LNCaP clone FGC (cell line): Measurements from ENCODE around the gene PALM3.
A peak's percentile ranks its signal among the peaks of the same experiment; 100 is the strongest.

Source experiments
- DNase-seq: peaks from one replicate; pipeline ENCODE4 v3.0.0-alpha.2; 2011; ENCODE audit warnings: low read depth
- H3K4me3 ChIP-seq: 2 replicates; pipeline ENCODE4 v1.5.1; 2011; ENCODE audit warnings: mild to moderate bottlenecking, low read depth, low read length, control low read depth
- TF ChIP-seq, protein P1 (sequence below): IDR thresholded peaks from 2 replicates; pipeline ENCODE4 v1.5.1; 2012; ENCODE audit warnings: mild to moderate bottlenecking; ENCODE audit not compliant: control insufficient read depth, insufficient read depth; ENCODE audit errors: extremely low read depth

Gene PALM3

GRCh38 chr19:14089412-14089661 is 27.5 kb upstream of the PALM3 start:
- DNase-seq, result no peak
- TF ChIP-seq, protein P1, sequence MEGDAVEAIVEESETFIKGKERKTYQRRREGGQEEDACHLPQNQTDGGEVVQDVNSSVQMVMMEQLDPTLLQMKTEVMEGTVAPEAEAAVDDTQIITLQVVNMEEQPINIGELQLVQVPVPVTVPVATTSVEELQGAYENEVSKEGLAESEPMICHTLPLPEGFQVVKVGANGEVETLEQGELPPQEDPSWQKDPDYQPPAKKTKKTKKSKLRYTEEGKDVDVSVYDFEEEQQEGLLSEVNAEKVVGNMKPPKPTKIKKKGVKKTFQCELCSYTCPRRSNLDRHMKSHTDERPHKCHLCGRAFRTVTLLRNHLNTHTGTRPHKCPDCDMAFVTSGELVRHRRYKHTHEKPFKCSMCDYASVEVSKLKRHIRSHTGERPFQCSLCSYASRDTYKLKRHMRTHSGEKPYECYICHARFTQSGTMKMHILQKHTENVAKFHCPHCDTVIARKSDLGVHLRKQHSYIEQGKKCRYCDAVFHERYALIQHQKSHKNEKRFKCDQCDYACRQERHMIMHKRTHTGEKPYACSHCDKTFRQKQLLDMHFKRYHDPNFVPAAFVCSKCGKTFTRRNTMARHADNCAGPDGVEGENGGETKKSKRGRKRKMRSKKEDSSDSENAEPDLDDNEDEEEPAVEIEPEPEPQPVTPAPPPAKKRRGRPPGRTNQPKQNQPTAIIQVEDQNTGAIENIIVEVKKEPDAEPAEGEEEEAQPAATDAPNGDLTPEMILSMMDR, result no peak

DNA sequence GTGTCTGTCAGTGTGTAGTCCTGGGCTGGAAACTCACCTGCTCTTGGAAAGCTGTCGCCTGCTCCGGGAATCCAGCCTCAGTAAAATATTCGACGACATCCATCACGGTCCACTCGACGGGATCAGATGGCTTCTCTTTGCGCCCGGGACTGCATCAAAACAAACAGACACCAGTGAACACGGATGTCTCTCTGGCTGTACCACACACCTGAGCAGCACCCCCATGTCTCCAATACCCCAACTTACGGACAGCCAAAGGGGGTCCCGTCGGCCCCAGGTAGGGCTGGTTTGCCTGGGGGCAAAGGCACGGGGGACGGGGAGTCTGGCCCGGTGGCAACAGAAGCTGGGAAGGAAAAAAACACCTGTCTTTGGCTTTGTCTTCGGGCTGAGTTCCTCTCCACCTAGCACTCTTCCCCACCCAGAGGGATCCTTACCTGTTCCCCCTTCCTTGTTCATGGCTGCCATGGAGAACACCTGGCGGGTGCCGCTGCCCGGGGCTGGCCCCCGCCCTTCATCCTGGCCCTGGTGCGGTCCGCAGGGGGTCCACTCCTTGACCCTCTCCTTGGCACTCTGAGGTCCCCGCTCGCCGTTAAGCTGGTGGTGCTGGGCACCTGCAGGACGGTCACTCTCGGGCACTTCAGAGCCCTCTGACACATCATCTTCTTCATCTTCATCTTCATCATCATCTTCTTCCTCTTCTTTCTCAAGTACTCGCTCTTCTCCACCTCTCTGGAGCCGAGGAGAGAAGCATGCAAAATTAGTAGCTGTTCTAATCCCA is 26.9 kb upstream of the PALM3 start:
- peak overlapping the region; percentile 49 for H3K4me3 ChIP-seq
- DNase-seq, result no peak
- TF ChIP-seq, protein P1, result no peak

More at GRCh38 chr19:14089412-14089661, 27.5 kb upstream of the PALM3 start:
- peak overlapping the region; percentile 49 for H3K4me3 ChIP-seq

DNA sequence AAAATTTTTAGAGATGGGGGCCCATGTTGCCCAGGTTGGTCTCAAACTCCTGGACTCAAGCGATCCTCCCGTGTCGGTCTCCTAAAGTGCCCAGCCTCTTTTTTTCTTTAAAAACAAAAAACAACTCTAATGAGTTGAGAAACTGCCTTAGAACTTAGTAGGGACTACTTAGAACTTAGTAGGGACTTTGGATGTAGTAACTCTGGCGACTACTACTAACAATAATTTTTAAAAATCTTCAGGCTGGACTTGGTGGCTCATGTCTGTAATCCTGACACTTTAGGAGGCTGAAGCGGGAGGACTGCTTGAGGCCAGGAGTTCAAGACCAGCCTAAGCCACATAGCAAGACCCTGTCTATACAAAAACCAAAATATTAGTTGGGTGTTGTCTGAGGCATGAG is 24.2 kb upstream of the PALM3 start:
- TF ChIP-seq, protein P1, result no peak
- no peak overlapping the region for H3K4me3 ChIP-seq
- DNase-seq, result no peak

GRCh38 chr19:14085309-14085995 is 23.6 kb upstream of the PALM3 start, which contains the start of gene C19orf67:
Gene C19orf67 (minus strand): TSS chr19:14085783. CDS start chr19:14085627, 156 bp downstream.
- DNase-seq, result no peak
- H3K4me3 ChIP-seq, result no peak within 1 kb of the TSS
- TF ChIP-seq, protein P1, result no peak

DNA sequence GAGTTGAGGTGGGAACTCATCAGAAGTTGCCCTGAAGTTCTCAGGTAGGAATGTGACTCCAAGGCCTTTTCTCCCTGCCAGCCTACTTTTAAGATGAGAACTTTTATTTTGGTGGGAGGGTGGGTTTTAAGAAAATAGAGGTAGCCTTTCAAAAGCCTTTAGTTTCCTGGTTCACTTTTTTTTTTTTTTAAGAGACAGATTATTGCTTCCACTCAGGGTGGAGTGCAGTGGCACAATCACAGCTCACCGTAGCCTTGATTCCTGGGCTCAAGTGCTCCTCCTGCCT is 20.7 kb upstream of the PALM3 start:
- no peak for DNase-seq
- TF ChIP-seq, protein P1, result no peak
- peak overlapping the region; percentile 77; the same call in 1 of the 2 replicates for H3K4me3 ChIP-seq

DNA sequence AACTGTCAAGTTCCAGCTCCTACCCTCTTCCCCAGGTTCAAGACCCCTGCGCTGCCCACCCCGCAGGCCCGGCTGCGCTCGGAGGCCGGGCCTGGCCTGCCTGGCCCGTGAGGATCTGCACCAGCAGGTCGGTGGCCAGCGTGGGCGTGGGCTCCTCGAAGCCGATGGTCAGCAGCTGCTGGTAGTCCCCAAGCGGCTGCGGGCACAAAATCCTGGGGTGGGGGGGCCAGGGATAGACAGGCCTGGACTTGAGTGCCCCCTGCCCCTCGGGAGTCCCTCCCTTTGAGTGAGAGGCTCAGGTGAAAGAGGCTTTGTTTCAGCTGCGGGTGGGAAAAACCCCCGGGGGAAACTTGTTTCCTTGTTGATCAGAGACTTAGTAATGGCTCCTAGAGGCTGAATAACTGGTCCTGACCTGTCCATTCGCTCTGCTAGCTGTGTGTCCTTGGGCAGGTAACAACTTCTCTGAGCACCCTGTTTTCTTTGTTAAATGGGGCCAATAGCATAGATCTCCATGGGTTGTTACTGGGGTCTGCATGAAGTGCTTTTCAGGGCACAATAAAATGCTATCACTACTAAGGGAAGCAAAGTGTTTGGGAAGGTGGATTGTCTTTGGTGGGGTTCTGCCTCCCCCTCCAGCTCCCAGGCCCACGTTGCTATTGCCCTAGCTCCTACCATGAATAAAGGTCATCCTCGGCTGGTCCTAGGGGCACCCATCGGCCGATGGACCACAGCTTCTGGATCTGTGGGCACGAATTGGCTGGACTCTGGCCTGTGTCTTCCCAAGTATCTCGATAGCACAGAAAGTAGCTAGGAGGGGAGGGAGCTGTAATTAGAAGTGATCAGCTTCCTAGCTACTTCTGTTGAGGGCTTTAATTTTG is 20.2 kb upstream of the PALM3 start:
- TF ChIP-seq, protein P1, result no peak
- DNase-seq, result no peak
- peak overlapping the region; percentile 77 for H3K4me3 ChIP-seq
